ENCODE results near the gene EFCAB8. TPM values are rescaled to one million over a fixed set of nuclear protein-coding genes. Genes with fewer than 3 reads are reported as not detected.

Gene EFCAB8
- polyA plus RNA-seq, 1 experiment = not detected

GRCh38 chr20:32906871-32907495, 48.3 kb downstream of the EFCAB8 start:
- no peak for DNase-seq (ENCODE audit: low read depth, low spot score)
- Histone ChIP-seq H3K9me3 (ENCODE audit: control insufficient read depth, insufficient read depth, low read length) (no peaks in the 10 kb centered on the region; the same call in 1 of the 2 replicates), H3K27ac (ENCODE audit: low read depth, low read length) (no peak overlapping the region), H3K4me3 (ENCODE audit: low read depth, low read length) (no peak overlapping the region), H3K27me3 (ENCODE audit: control insufficient read depth, insufficient read depth, low read length) (peaks cover 4% of the 10 kb centered on the region)
- TF ChIP-seq, protein P1, sequence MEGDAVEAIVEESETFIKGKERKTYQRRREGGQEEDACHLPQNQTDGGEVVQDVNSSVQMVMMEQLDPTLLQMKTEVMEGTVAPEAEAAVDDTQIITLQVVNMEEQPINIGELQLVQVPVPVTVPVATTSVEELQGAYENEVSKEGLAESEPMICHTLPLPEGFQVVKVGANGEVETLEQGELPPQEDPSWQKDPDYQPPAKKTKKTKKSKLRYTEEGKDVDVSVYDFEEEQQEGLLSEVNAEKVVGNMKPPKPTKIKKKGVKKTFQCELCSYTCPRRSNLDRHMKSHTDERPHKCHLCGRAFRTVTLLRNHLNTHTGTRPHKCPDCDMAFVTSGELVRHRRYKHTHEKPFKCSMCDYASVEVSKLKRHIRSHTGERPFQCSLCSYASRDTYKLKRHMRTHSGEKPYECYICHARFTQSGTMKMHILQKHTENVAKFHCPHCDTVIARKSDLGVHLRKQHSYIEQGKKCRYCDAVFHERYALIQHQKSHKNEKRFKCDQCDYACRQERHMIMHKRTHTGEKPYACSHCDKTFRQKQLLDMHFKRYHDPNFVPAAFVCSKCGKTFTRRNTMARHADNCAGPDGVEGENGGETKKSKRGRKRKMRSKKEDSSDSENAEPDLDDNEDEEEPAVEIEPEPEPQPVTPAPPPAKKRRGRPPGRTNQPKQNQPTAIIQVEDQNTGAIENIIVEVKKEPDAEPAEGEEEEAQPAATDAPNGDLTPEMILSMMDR (IDR thresholded peaks at IDR 0.05; ENCODE audit: low read depth, low read length) = no peak
- ChIA-PET CTCF (interaction anchor here (4.0 kb wide), 1 partner anchor 39 kb away, joined by 22 read pairs; no protein-coding TSS in a partner anchor), POLR2A (no interaction called here)

DNA sequence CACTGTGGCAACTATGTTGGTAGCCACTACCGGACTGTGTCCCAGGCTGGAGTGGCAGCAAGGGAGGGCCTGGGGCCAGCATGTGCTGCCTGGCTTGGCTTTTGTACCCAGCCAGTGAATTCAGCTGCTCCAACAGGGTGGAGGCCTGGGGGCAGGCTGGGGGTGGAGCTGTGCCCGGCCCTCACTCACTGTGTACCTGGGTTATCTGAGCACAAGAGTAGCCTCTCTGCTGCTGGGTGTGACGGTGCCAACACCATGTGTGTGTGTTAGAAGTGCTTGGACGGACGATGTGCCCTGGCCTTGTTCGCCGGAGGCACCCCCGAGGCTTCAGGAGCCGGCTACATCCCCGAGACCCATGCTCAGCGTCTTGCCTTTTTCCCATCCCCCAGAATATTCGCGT, 49.2 kb downstream of the EFCAB8 start:
- Histone ChIP-seq H3K4me3 (ENCODE audit: low read depth, low read length) (no peak overlapping the region), H3K9me3 (ENCODE audit: control insufficient read depth, insufficient read depth, low read length) (no peaks in the 10 kb centered on the region; the same call in 1 of the 2 replicates), H3K27me3 (ENCODE audit: control insufficient read depth, insufficient read depth, low read length) (peaks cover 4% of the 10 kb centered on the region), H3K27ac (ENCODE audit: low read depth, low read length) (no peak overlapping the region)
- DNase-seq (ENCODE audit: low read depth, low spot score) = no peak
- TF ChIP-seq, protein P1 (IDR thresholded peaks at IDR 0.05; ENCODE audit: low read depth, low read length) = no peak
- POLR2A ChIA-PET = no interaction called here
- CTCF ChIA-PET = no interaction called here

- CTCF ChIA-PET = no interaction called here
- Histone ChIP-seq H3K27ac (ENCODE audit: low read depth, low read length) (no peak overlapping the region), H3K9me3 (ENCODE audit: control insufficient read depth, insufficient read depth, low read length) (no peaks in the 10 kb centered on the region), H3K27me3 (ENCODE audit: control insufficient read depth, insufficient read depth, low read length) (peaks cover 4% of the 10 kb centered on the region), H3K4me3 (ENCODE audit: low read depth, low read length) (no peak overlapping the region)
- POLR2A ChIA-PET = no interaction called here
- TF ChIP-seq, protein P1 (IDR thresholded peaks at IDR 0.05; ENCODE audit: low read depth, low read length) = no peak
- DNase-seq (ENCODE audit: low read depth, low spot score) = no peak
Measured at GRCh38 chr20:32908334-32909292, 49.9 kb downstream of the EFCAB8 start.

- Histone ChIP-seq H3K27ac (ENCODE audit: low read depth, low read length) (no peak overlapping the region), H3K4me3 (ENCODE audit: low read depth, low read length) (no peak overlapping the region), H3K27me3 (ENCODE audit: control insufficient read depth, insufficient read depth, low read length) (peaks cover 4% of the 10 kb centered on the region), H3K9me3 (ENCODE audit: control insufficient read depth, insufficient read depth, low read length) (no peaks in the 10 kb centered on the region)
- no peak for DNase-seq (ENCODE audit: low read depth, low spot score)
- POLR2A ChIA-PET = no interaction called here
- CTCF ChIA-PET = no interaction called here
- TF ChIP-seq, protein P1 (IDR thresholded peaks at IDR 0.05; ENCODE audit: low read depth, low read length) = no peak
Measured at GRCh38 chr20:32909451-32909850, 50.7 kb downstream of the EFCAB8 start.

All from AG04450 (cell line).